Mesendoderm (in vitro differentiated cells): ENCODE results near the gene LCP2.

Experiments
- DNase-seq: peaks from one replicate; pipeline ENCODE4 v3.0.0; 2013
- H2AK5ac ChIP-seq: 2 replicates; pipeline ENCODE4 v1.6.1; 2013; ENCODE audit warnings: low read length, inconsistent platforms
- H2BK120ac ChIP-seq: 2 replicates; pipeline ENCODE4 v1.6.1; 2013; ENCODE audit warnings: low read depth, mild to moderate bottlenecking, low read length, moderate library complexity, mixed read lengths
- H2BK15ac ChIP-seq: replicated peaks from 2 replicates; pipeline ENCODE4 v1.6.1; 2013; ENCODE audit warnings: low read depth, mild to moderate bottlenecking, moderate library complexity
- H2BK5ac ChIP-seq: 2 replicates; pipeline ENCODE4 v1.6.1; 2013; ENCODE audit warnings: low read length, inconsistent platforms
- H3K18ac ChIP-seq: 2 replicates; pipeline ENCODE4 v1.6.1; 2013; ENCODE audit warnings: mild to moderate bottlenecking, low read length, mixed read lengths
- H3K23ac ChIP-seq: one replicate; pipeline ENCODE4 v1.6.1; 2013; ENCODE audit warnings: low read length
- H3K27ac ChIP-seq: 2 replicates; pipeline ENCODE4 v1.5.1; 2013; ENCODE audit warnings: low read depth, mild to moderate bottlenecking, inconsistent platforms, low read length, moderate library complexity
- H3K27me3 ChIP-seq: 2 replicates; pipeline ENCODE4 v1.6.1; 2013; ENCODE audit warnings: low read length, control low read depth, mild to moderate bottlenecking, inconsistent platforms; ENCODE audit not compliant: insufficient read depth, poor library complexity
- H3K36me3 ChIP-seq: 2 replicates; pipeline ENCODE4 v1.6.1; 2013; ENCODE audit warnings: low read length, inconsistent platforms; ENCODE audit not compliant: control insufficient read depth, insufficient read depth
- H3K4ac ChIP-seq: one replicate; pipeline ENCODE4 v1.6.1; 2013; ENCODE audit warnings: low read depth, mild to moderate bottlenecking, low read length, moderate library complexity
- H3K4me1 ChIP-seq: 2 replicates; pipeline ENCODE4 v1.6.1; 2013; ENCODE audit warnings: low read depth, low read length, inconsistent platforms; ENCODE audit not compliant: control insufficient read depth
- H3K4me2 ChIP-seq: 2 replicates; pipeline ENCODE4 v1.6.1; 2013; ENCODE audit warnings: low read length
- H3K4me3 ChIP-seq: 2 replicates; pipeline ENCODE4 v1.5.1; 2013; ENCODE audit warnings: mild to moderate bottlenecking, low read length
- H3K56ac ChIP-seq: one replicate; pipeline ENCODE4 v1.6.1; 2013; ENCODE audit warnings: low read length
- H3K79me1 ChIP-seq: 2 replicates; pipeline ENCODE4 v1.6.1; 2013; ENCODE audit warnings: low read length, inconsistent platforms
- H3K79me2 ChIP-seq: 2 replicates; pipeline ENCODE4 v1.6.1; 2013; ENCODE audit warnings: mild to moderate bottlenecking, low read length; ENCODE audit not compliant: control insufficient read depth, insufficient read depth
- H3K9ac ChIP-seq: 2 replicates; pipeline ENCODE4 v1.6.1; 2013; ENCODE audit warnings: low read length, inconsistent platforms
- H4K5ac ChIP-seq: one replicate; pipeline ENCODE4 v1.6.1; 2013; ENCODE audit warnings: low read length
- H4K8ac ChIP-seq: one replicate; pipeline ENCODE4 v1.6.1; 2013; ENCODE audit warnings: low read depth, mild to moderate bottlenecking, control low read depth, low read length, moderate library complexity
- WGBS: extraction: QIAGEN DNeasy Blood & Tissue Kit; methylation state at CpG from one replicate; pipeline ENCODE4 v1.1.7; 2013; ENCODE audit warnings: low lambda C conversion rate, missing lambda C conversion rate; ENCODE audit not compliant: insufficient coverage; ENCODE audit errors: extremely low coverage; 5-methylcytosine and 5-hydroxymethylcytosine counted together

The LCP2 gene

DNA sequence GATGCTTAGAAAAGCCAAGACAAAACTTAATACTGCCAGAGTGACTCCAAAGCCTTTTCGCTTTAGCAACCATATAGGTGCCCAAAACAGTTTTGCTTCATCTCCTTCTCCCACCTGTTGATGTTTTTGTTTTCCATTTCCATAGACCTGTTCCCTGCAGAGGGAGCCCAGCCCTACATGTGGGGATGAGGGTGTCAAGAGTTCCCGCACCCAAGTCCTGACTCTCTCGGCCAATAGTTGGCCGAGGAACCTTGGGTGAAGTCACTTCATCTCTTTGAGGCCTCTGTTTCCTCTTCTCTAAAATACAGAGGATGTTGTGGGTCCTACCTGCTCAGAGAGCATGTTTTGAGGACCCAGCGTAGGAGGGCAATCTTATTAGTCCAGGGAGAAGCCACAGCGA lies 38.5 kb upstream of the LCP2 start:
- Histone ChIP-seq H3K18ac (no peak overlapping the region), H3K36me3 (no peaks in the 10 kb centered on the region), H3K27me3 (no peaks in the 10 kb centered on the region), H3K4ac (no peak overlapping the region), H3K9ac (no peak overlapping the region), H4K5ac (no peak overlapping the region), H3K4me2 (no peak overlapping the region), H3K4me1 (peaks cover 27% of the 10 kb centered on the region), H3K56ac (no peak overlapping the region), H4K8ac (no peak overlapping the region), H3K79me2 (no peaks in the 10 kb centered on the region), H3K4me3 (no peak overlapping the region), H2BK15ac (no peak overlapping the region), H2BK5ac (no peak overlapping the region), H2AK5ac (no peak overlapping the region), H3K23ac (no peak overlapping the region), H3K79me1 (no peaks in the 10 kb centered on the region), H2BK120ac (no peak overlapping the region), H3K27ac (no peak overlapping the region)
- WGBS: no CpG with 5 or more reads among the region's 6 CpGs
- DNase-seq: no peak

- Histone ChIP-seq H2BK15ac (no peak overlapping the region), H2BK120ac (no peak overlapping the region), H4K8ac (no peak overlapping the region), H3K27me3 (no peaks in the 10 kb centered on the region), H3K9ac (no peak overlapping the region), H3K56ac (no peak overlapping the region), H3K18ac (peak overlapping the region; percentile 53), H3K36me3 (no peaks in the 10 kb centered on the region), H2BK5ac (no peak overlapping the region), H3K79me1 (no peaks in the 10 kb centered on the region), H3K4me1 (peaks cover 27% of the 10 kb centered on the region), H3K79me2 (no peaks in the 10 kb centered on the region), H3K4me2 (no peak overlapping the region), H2AK5ac (no peak overlapping the region), H4K5ac (no peak overlapping the region), H3K4ac (no peak overlapping the region), H3K4me3 (no peak overlapping the region), H3K27ac (no peak overlapping the region), H3K23ac (no peak overlapping the region)
- DNase-seq: no peak
- no CpG with 5 or more reads among the region's 5 CpGs for WGBS
These were observed 37.0 kb upstream of the LCP2 start for GRCh38 chr5:170334626-170335025.

- peaks cover 27% of the 10 kb centered on the region for H3K4me1 ChIP-seq
- no CpG with 5 or more reads among the region's 11 CpGs for WGBS
These were observed 35.8 kb upstream of the LCP2 start for GRCh38 chr5:170333161-170333910.

DNA sequence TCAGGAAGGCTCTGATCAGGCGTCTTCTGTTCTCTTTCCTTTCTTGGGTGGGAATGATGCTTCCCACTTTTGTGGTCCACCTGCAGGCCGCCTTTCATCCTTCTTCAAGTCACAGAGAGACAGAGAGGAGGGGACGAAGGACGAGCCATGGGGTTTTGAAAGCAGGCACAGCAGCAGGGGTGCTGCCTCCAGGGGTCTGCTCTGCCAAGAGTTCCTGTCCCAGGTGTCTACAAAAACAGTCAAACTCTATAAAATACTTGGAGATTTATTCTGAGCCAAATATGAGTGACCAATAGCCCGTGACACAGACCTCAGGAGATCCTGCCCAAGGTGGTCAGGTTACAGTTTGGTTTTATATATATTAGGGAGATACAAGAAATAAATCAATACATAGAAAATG lies 34.5 kb upstream of the LCP2 start:
- H3K4me2 ChIP-seq: no peak overlapping the region
- peak overlapping the region; percentile 21 for H3K27ac ChIP-seq
- no peak overlapping the region for H3K4ac ChIP-seq
- H2BK120ac ChIP-seq: no peak overlapping the region
- DNase-seq: no peak
- no peaks in the 10 kb centered on the region for H3K36me3 ChIP-seq
- no peaks in the 10 kb centered on the region for H3K79me1 ChIP-seq
- WGBS: no CpG with 5 or more reads among the region's 5 CpGs
- H3K56ac ChIP-seq: no peak overlapping the region
- no peak overlapping the region for H3K23ac ChIP-seq
- H4K5ac ChIP-seq: no peak overlapping the region
- peaks cover 24% of the 10 kb centered on the region for H3K4me1 ChIP-seq
- no peak overlapping the region for H3K4me3 ChIP-seq
- H3K27me3 ChIP-seq: no peaks in the 10 kb centered on the region
- no peak overlapping the region for H3K9ac ChIP-seq
- H2BK15ac ChIP-seq: no peak overlapping the region
- peak overlapping the region; percentile 2 for H3K18ac ChIP-seq
- H2BK5ac ChIP-seq: no peak overlapping the region
- no peaks in the 10 kb centered on the region for H3K79me2 ChIP-seq
- no peak overlapping the region for H2AK5ac ChIP-seq
- H4K8ac ChIP-seq: no peak overlapping the region

More at GRCh38 chr5:170333161-170333910, 35.8 kb upstream of the LCP2 start:
- Histone ChIP-seq H3K36me3 (no peaks in the 10 kb centered on the region), H3K4me3 (no peak overlapping the region), H3K79me1 (no peaks in the 10 kb centered on the region), H3K27me3 (no peaks in the 10 kb centered on the region), H3K79me2 (no peaks in the 10 kb centered on the region), H3K56ac (peak overlapping the region; percentile 75), H2AK5ac (peak overlapping the region; percentile 92), H2BK120ac (peak overlapping the region; percentile 68), H4K5ac (no peak overlapping the region), H2BK15ac (no peak overlapping the region), H3K4me2 (peak overlapping the region; percentile 51), H3K18ac (peak overlapping the region; percentile 72), H4K8ac (no peak overlapping the region), H3K9ac (peak overlapping the region; percentile 11), H3K27ac (peak overlapping the region; percentile 81), H3K4ac (peak overlapping the region; percentile 46), H2BK5ac (peak overlapping the region; percentile 83), H3K23ac (no peak overlapping the region)
- peak; percentile 86 for DNase-seq

DNA sequence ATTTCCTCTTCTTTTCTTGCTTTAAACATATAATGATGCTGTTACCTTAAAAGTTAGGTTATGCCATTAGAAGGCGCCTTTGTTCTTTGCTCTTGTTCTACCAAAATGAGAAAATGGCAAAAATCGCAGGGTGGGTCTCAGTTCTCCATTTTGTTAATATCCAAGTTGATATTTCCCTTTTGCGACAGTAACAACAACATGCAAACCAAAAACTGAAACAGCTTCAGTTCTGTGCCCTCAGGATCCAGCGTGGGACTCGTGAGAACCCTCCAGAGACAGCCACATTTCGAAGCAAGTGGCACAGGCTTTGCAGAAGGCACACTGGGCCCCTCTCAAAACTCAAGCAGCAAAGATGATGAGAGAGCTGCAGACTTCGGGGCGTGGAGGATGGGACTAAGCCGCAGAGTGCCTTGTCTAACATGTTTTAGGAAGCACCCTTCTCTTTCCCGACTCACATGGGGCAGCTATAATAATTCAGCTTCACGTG lies 33.0 kb upstream of the LCP2 start:
- Histone ChIP-seq H2BK15ac (no peak overlapping the region), H3K36me3 (no peaks in the 10 kb centered on the region), H2AK5ac (no peak overlapping the region), H3K18ac (no peak overlapping the region), H3K79me2 (no peaks in the 10 kb centered on the region), H4K8ac (no peak overlapping the region), H2BK120ac (no peak overlapping the region), H3K79me1 (no peaks in the 10 kb centered on the region), H2BK5ac (no peak overlapping the region), H3K4ac (no peak overlapping the region), H3K4me2 (no peak overlapping the region), H3K56ac (no peak overlapping the region), H3K4me3 (no peak overlapping the region), H3K4me1 (peaks cover 23% of the 10 kb centered on the region), H4K5ac (no peak overlapping the region), H3K9ac (no peak overlapping the region), H3K27me3 (no peaks in the 10 kb centered on the region), H3K23ac (no peak overlapping the region), H3K27ac (no peak overlapping the region)
- no CpG with 5 or more reads among the region's 11 CpGs for WGBS
- DNase-seq: no peak

DNA sequence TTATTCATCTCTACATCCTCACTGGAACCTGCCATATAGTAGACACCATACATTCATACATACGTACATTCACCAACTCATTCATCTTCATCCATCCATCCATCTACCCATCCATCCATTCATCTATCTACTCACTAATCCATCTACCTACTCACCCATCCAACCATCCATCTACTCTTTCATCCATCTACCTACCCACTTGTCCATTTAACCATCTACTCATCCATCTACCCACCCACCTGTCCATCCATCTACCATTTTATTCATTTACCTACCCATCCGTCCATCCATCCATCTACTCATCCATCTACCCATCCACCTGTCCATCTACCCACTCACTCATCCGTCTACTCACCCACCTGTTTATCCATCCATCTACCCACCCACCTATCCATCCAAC lies 31.9 kb upstream of the LCP2 start:
- no peak overlapping the region for H2BK5ac ChIP-seq
- no peaks in the 10 kb centered on the region for H3K36me3 ChIP-seq
- H3K23ac ChIP-seq: no peak overlapping the region
- H3K4ac ChIP-seq: no peak overlapping the region
- no peak overlapping the region for H3K9ac ChIP-seq
- H2BK120ac ChIP-seq: no peak overlapping the region
- DNase-seq: no peak
- no peak overlapping the region for H2BK15ac ChIP-seq
- no peak overlapping the region for H3K27ac ChIP-seq
- H3K56ac ChIP-seq: no peak overlapping the region
- 100% methylated on average over 1 of the region's 3 CpGs for WGBS
- no peak overlapping the region for H4K5ac ChIP-seq
- H3K79me1 ChIP-seq: no peaks in the 10 kb centered on the region
- H3K4me2 ChIP-seq: no peak overlapping the region
- H3K4me1 ChIP-seq: peaks cover 23% of the 10 kb centered on the region
- no peak overlapping the region for H4K8ac ChIP-seq
- H3K18ac ChIP-seq: no peak overlapping the region
- no peaks in the 10 kb centered on the region for H3K27me3 ChIP-seq
- no peak overlapping the region for H2AK5ac ChIP-seq
- no peak overlapping the region for H3K4me3 ChIP-seq
- H3K79me2 ChIP-seq: no peaks in the 10 kb centered on the region
